Mucosa of descending colon (tissue), 3 donors: Measurements from ENCODE around the gene MAST1. TPM values are rescaled to one million over a fixed set of nuclear protein-coding genes. Genes with fewer than 3 reads are reported as not detected.

Experiments
- ATAC-seq: fragments of 200-7000 bp; cut with Tn5 transposase; one replicate; pipeline ENCODE4 v1.9.1; 2020; ENCODE audit warnings: mild to moderate bottlenecking, moderate library complexity
- DNase-seq, 3 donors: peaks; one replicate each; pipeline ENCODE4 v3.0.0-alpha.2; 2020
- H3K36me3 ChIP-seq: fragments of 200-600 bp; one replicate; pipeline ENCODE4 v1.8.0; 2021; ENCODE audit warnings: low read depth, mild to moderate bottlenecking
- H3K4me1 ChIP-seq: fragments of 200-600 bp; one replicate; pipeline ENCODE4 v1.8.0; 2021; ENCODE audit warnings: low read depth, mild to moderate bottlenecking
- H3K4me3 ChIP-seq: fragments of 200-600 bp; one replicate; pipeline ENCODE4 v1.8.0; 2021; ENCODE audit warnings: mild to moderate bottlenecking
- H3K9me3 ChIP-seq: fragments of 200-600 bp; one replicate; pipeline ENCODE4 v1.8.0; 2021; ENCODE audit warnings: mild to moderate bottlenecking
- intact Hi-C, 2 donors: fragments of 100-400 bp; cut with DNase I in 1 of 2; cut with micrococcal nuclease in 1 of 2; formaldehyde crosslinking; loops; one replicate each; pipeline versions ENCODE4 v1.11.0 to v1.11.1; 2022; cut with DNase I, micrococcal nuclease
- total RNA-seq, 3 donors: library from RNA; stranded (reverse); fragmentation: NEBNext Ultra II Directional in 2 of 3; extraction: Animal tissue kit (Norgen Biotek cat#: 25700) in 2 of 3; gene quantifications; one replicate each; pipeline versions ENCODE4 v1.2.1 to v1.2.4, GENCODE V29; 2021 to 2023
- TF ChIP-seq, protein P1 (sequence below): fragments of 200-600 bp; IDR thresholded peaks from one replicate; pipeline ENCODE4 v1.8.0; 2022; ENCODE audit warnings: antibody characterized with exemption, mild to moderate bottlenecking
- donor health status: DM: no; HTN: no; CAD: no; lungs with moderate emphysema.
- donor health status: DM: no; HTN: no; CAD: no.
- donor health status: DM: no; HTN: yes; CAD: no.

MAST1 gene
- total RNA-seq, 3 donors from 2014 or later, result 0.69 to 4.1 (median 1.2) TPM

DNA sequence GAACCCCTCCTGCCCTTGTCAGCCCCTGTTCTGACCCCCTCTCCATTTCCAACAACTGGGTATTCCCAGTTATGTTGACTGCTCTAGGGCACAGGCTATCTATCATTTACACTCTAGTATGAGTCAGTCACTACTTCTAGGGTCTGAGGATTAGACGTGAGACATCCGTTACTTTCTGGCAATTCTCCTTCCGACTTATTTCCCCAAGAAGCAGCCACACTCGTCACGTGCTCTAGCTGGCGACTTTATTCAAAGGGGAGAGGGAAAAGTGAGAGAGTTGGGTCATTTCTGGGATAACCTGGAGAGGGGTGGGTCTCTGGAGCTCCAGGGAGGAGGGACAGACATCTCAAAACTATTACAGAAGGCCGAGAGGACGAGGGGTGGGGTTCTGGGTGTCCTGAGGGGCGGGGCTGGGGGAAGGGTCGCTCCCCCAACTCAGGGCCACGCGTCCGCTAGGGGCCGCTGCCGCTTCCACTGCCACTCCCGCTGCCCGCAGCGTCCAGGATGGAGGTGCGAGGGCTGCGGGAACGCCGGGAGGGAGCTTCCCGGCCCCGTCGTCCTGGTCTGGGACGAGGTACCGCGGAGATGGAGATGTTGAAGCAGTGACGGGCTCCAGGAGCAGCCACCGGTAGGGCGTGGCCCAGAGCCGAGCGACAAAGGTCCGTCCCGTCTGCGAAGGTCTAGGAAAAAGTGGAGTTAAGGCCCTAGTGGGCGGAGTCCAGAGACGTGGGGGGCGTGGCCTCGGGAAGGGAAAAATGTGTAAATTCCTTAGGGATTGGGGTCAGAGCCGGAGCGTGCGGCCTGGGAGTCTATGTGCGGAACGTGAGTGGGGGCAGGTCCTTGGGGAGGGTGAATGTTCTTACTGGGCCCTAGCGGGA is 12.8 kb upstream of the MAST1 start:
- no peak overlapping the region for H3K4me3 ChIP-seq
- peak; percentile 61 for ATAC-seq
- no peaks in the 10 kb centered on the region for H3K36me3 ChIP-seq
- no peaks in the 10 kb centered on the region for H3K9me3 ChIP-seq
- intact Hi-C loops, result no loop called here
- TF ChIP-seq, protein P1, sequence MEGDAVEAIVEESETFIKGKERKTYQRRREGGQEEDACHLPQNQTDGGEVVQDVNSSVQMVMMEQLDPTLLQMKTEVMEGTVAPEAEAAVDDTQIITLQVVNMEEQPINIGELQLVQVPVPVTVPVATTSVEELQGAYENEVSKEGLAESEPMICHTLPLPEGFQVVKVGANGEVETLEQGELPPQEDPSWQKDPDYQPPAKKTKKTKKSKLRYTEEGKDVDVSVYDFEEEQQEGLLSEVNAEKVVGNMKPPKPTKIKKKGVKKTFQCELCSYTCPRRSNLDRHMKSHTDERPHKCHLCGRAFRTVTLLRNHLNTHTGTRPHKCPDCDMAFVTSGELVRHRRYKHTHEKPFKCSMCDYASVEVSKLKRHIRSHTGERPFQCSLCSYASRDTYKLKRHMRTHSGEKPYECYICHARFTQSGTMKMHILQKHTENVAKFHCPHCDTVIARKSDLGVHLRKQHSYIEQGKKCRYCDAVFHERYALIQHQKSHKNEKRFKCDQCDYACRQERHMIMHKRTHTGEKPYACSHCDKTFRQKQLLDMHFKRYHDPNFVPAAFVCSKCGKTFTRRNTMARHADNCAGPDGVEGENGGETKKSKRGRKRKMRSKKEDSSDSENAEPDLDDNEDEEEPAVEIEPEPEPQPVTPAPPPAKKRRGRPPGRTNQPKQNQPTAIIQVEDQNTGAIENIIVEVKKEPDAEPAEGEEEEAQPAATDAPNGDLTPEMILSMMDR, result peak; percentile 16
- DNase-seq, result peak in 1 of 3 donors; percentile 48
- H3K4me1 ChIP-seq, result peaks cover 3% of the 10 kb centered on the region

DNA sequence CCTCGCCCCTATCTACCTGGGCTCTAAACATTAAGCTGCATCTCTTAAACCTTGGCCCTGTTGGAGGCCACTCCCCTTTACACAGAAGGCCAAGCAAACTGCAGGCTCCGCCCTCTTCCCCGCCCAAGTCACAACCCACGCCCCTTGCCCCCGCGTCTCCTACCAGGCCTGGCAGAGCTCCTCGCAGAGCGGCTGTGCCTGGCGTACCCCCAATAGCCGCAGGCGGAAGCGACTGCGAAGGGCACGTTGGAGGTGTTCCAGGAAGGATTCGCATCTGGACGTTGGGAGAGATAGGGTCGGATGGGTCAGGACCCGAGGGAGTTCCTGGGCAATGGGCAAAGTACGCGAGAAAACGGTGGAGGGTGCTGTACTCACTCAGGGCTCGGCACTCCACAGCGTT is 9.8 kb upstream of the MAST1 start:
- intact Hi-C loops, result no loop called here
- Histone ChIP-seq H3K4me1 (peaks cover 8% of the 10 kb centered on the region), H3K36me3 (no peaks in the 10 kb centered on the region), H3K9me3 (no peaks in the 10 kb centered on the region), H3K4me3 (no peak overlapping the region)
- ATAC-seq (peak; percentile 68), DNase-seq (peak; percentile 62 to 76 (median 73))
- TF ChIP-seq, protein P1, result no peak

DNA sequence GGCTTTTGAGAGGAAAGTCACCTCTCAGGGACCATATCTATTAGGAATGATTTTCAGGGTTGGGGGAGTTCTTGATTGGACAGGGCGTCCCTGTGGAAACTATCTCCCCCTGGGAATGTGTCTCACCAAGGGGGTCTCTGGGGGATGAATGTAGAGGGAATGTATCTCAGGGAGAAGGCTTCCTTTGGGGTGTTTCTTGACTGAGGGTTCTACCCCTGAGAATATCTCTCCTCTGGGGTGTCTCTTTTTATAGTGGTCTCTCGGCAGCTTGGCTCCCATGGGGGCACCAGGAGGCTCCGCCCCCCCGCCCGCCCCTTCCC is 4.9 kb upstream of the MAST1 start:
- Histone ChIP-seq H3K9me3 (no peaks in the 10 kb centered on the region), H3K4me1 (peaks cover 9% of the 10 kb centered on the region), H3K36me3 (no peaks in the 10 kb centered on the region), H3K4me3 (no peak overlapping the region)
- DNase-seq (no peak), ATAC-seq (no peak)
- TF ChIP-seq, protein P1, result no peak
- intact Hi-C loops, result no loop called here

DNA sequence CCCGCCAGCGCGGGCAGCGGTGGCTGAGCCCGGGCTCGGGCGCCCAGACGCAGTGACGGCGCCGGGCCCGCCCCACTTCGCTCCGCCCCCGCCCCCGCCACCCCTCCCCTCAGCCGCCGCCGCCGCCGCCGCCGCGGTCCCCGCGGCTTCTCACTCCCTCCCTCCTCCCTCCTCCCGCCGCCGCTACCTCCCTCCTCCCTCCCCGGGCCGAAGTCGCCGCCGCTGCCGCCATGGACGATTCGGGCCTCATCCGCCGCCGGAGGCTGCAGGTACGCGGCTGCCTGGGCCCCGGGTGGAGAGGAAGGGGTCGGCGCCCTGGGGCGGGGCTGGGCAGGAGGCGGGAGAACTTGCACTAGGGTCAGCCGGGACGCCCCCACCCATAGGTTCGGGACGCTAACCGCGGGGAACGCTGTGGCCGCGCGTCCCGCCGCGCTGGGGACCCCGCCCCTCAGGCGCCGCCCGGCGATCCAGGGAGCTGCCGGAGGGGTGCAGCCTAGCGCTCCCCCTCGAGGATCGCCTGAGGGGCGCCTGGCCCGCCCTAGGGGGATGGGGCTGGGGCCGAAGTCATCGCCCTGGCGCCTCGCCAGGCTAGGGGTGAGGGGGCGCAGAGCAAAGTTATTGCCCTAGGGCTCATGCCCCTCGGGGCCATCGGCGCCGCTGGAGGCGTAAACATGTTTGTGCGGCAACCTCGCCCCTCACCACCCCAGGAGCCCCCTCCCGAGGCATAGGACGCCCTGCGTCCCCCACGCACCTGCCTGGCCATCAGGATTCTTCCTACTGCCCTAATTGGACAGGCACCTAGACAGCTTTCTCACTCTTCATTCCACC is 4.4 kb upstream of the MAST1 start:
- Histone ChIP-seq H3K4me1 (peaks cover 10% of the 10 kb centered on the region), H3K4me3 (no peak overlapping the region), H3K36me3 (no peaks in the 10 kb centered on the region), H3K9me3 (no peaks in the 10 kb centered on the region)
- DNase-seq, result peak in 2 of 3 donors; percentile 54 to 57
- TF ChIP-seq, protein P1, result no peak
- intact Hi-C loops, result no loop called here
- peak; percentile 12 for ATAC-seq

DNA sequence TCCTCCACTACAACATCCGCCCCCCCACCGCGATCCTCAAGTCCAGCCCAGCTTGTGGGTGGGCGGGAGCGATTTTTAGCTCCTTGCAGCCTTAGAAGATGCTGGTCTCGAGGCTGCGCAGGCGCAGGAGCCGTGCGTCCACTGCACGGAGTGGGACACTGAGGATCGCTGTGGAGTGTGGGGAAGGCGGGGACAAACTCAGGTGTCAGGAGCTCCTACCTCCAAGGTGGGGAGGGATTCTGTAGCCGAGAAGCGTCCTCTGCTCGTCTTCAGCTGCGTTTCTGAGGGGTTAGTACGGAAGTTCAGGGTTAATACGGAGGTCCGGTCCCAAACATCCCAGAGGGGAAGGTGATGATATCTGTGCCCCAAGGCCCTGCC is 3.8 kb upstream of the MAST1 start, which contains the start of gene RTBDN:
TSS of gene RTBDN (minus strand) at position 14 of the 378 bp plus-strand sequence. CDS start 4,600 bp downstream, outside the sequence.
- no peak for ATAC-seq
- Histone ChIP-seq H3K4me3 (no peak within 1 kb of the TSS), H3K9me3 (no peaks in the 10 kb centered on the region), H3K4me1 (peaks cover 10% of the 10 kb centered on the region), H3K36me3 (no peaks in the 10 kb centered on the region)
- TF ChIP-seq, protein P1, result no peak
- no peak for DNase-seq
- intact Hi-C loops, result no loop called here
